ENCODE measurements around the gene CPLX3. TPM values are rescaled to one million over a fixed set of nuclear protein-coding genes. Genes with fewer than 3 reads are reported as not detected.

CPLX3 gene
- total RNA-seq, 1 experiment from 2014 or later: 0.21 TPM

DNA sequence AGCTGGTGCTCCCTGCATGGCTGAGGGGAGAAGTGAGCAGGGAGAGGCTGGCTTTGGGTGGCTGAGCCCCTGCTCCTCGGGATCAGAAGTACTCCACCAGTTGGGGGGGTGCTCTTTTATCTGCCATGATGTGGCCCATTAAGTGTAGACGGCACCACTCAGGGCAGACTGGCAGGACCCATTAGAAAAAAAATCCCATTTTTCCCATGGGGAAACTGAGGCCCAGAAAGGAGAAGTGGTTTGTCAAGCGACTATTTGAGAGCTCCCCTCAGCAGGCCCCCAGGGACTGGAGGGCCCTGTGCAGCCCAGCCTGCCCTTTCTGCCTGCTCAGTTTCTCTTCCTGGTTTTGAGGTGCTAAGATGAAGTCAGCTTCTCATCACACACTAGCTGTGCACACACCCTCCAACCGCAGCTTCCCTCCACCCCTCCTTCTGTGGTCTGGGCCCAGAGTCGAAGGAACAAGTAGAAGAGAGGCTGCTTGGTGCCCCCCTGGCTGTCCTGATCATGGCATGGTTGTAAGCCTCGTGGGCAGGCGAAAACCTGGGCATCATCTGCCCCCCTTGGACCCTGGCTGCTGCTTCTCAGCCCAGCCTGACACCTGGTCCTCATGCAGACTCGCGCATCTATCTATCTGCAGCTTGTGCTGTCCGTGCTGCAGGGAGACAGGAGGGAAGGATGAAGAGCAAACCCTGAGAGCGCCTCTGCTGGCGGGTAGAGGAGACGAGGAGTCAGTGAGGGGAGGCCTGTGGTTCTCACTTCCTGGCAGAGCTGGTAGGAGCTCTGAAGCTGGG lies 39.0 kb upstream of the CPLX3 start:
- peak; percentile 46 for TF ChIP-seq CTCF (IDR thresholded peaks at IDR 0.05; ENCODE audit: unreplicated experiment)
- no peaks in the 10 kb centered on the region for H3K27me3 Mint-ChIP-seq (ENCODE audit: unreplicated experiment)
- H3K9me3 Mint-ChIP-seq (ENCODE audit: low read depth, unreplicated experiment): no peaks in the 10 kb centered on the region
- H3K4me1 Mint-ChIP-seq (ENCODE audit: low read depth, unreplicated experiment): peaks cover 60% of the 10 kb centered on the region
- CTCF ChIA-PET: interaction anchor here (0.7 to 1.8 kb wide), 6 partner anchors 10 to 263 kb away, joined by 3 to 10 read pairs (median 4); partner anchors contain the start of gene RPP25
- peak overlapping the region; percentile 14 for H3K27ac Mint-ChIP-seq (ENCODE audit: unreplicated experiment)
- peaks cover 19% of the 10 kb centered on the region for H3K36me3 Mint-ChIP-seq (ENCODE audit: insufficient read depth, unreplicated experiment)
- H3K4me3 Mint-ChIP-seq (ENCODE audit: low read depth, unreplicated experiment): no peak overlapping the region
- BruUV-seq (replicated peaks): no TSS peak
- intact Hi-C loops (cut with micrococcal nuclease; ENCODE audit: unreplicated experiment): no loop called here
- peak; percentile 54 for DNase-seq

GRCh38 chr15:74788042-74788682 lies 38.3 kb upstream of the CPLX3 start:
- intact Hi-C loops (cut with micrococcal nuclease; ENCODE audit: unreplicated experiment): no loop called here
- no peak for DNase-seq
- no peak overlapping the region for H3K4me3 Mint-ChIP-seq (ENCODE audit: low read depth, unreplicated experiment)
- H3K27ac Mint-ChIP-seq (ENCODE audit: unreplicated experiment): peak overlapping the region; percentile 14
- CTCF ChIA-PET: interaction anchor here (0.7 to 1.8 kb wide), 5 partner anchors 9 to 264 kb away, joined by 3 to 10 read pairs (median 4); no protein-coding TSS in a partner anchor
- H3K36me3 Mint-ChIP-seq (ENCODE audit: insufficient read depth, unreplicated experiment): peaks cover 12% of the 10 kb centered on the region
- peaks cover 59% of the 10 kb centered on the region for H3K4me1 Mint-ChIP-seq (ENCODE audit: low read depth, unreplicated experiment)
- no peak for TF ChIP-seq CTCF (IDR thresholded peaks at IDR 0.05; ENCODE audit: unreplicated experiment)
- BruUV-seq (replicated peaks): no TSS peak
- H3K27me3 Mint-ChIP-seq (ENCODE audit: unreplicated experiment): no peaks in the 10 kb centered on the region
- no peaks in the 10 kb centered on the region for H3K9me3 Mint-ChIP-seq (ENCODE audit: low read depth, unreplicated experiment)

- BruUV-seq (replicated peaks): no TSS peak
- DNase-seq: no peak
- Mint-ChIP-seq H3K4me1 (ENCODE audit: low read depth, unreplicated experiment) (peaks cover 54% of the 10 kb centered on the region), H3K4me3 (ENCODE audit: low read depth, unreplicated experiment) (no peak overlapping the region), H3K9me3 (ENCODE audit: low read depth, unreplicated experiment) (no peaks in the 10 kb centered on the region), H3K36me3 (ENCODE audit: insufficient read depth, unreplicated experiment) (peaks cover 6% of the 10 kb centered on the region), H3K27me3 (ENCODE audit: unreplicated experiment) (no peaks in the 10 kb centered on the region), H3K27ac (ENCODE audit: unreplicated experiment) (no peak overlapping the region)
- CTCF ChIA-PET: interaction anchor here (1.0 to 1.8 kb wide), 6 partner anchors 9 to 147 kb away, joined by 3 to 10 read pairs (median 5); partner anchors contain the start of gene CYP1A1
- intact Hi-C loops (cut with micrococcal nuclease; ENCODE audit: unreplicated experiment): no loop called here
- no peak for TF ChIP-seq CTCF (IDR thresholded peaks at IDR 0.05; ENCODE audit: unreplicated experiment)
These were observed 37.7 kb upstream of the CPLX3 start for GRCh38 chr15:74788683-74789151.

DNA sequence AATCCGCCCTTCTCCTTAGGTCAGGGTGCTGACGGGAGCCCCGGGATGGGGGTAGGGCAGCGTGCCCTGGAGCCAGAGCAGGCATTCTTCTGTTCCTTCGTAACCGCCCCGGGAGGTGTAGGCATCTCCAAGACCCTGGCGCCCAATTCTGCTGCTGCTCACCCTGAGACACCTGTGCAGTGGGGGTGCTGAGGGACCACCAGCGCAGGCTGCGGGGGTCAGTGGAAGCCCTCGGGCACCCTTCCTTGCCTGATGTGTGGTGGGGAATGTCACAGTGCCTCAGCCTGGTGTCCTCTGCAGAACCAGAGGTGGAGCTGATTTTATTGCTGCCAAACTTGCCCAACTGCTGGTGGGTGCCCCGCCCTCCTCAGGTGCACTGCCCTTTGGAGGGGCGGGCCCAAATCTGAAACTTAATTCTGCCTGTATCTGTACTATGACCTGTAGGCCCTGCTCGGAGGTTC lies 37.2 kb upstream of the CPLX3 start:
- no peak overlapping the region for H3K4me3 Mint-ChIP-seq (ENCODE audit: low read depth, unreplicated experiment)
- H3K27me3 Mint-ChIP-seq (ENCODE audit: unreplicated experiment): no peaks in the 10 kb centered on the region
- intact Hi-C loops (cut with micrococcal nuclease; ENCODE audit: unreplicated experiment): no loop called here
- H3K36me3 Mint-ChIP-seq (ENCODE audit: insufficient read depth, unreplicated experiment): peaks cover 5% of the 10 kb centered on the region
- H3K27ac Mint-ChIP-seq (ENCODE audit: unreplicated experiment): no peak overlapping the region
- CTCF ChIA-PET: interaction anchor here (1.0 to 1.7 kb wide), 5 partner anchors 11 to 147 kb away, joined by 3 to 6 read pairs (median 3); partner anchors contain the start of gene CYP1A1
- DNase-seq: peak; percentile 73
- no peaks in the 10 kb centered on the region for H3K9me3 Mint-ChIP-seq (ENCODE audit: low read depth, unreplicated experiment)
- peaks cover 49% of the 10 kb centered on the region for H3K4me1 Mint-ChIP-seq (ENCODE audit: low read depth, unreplicated experiment)
- BruUV-seq (replicated peaks): no TSS peak
- no peak for TF ChIP-seq CTCF (IDR thresholded peaks at IDR 0.05; ENCODE audit: unreplicated experiment)

All from Calu3 (cell line).